Lower leg skin (tissue), 3 donors: ENCODE measurements around the gene WASF1.

Experiments
- POLR2A ChIP-seq, 2 donors: fragments of 450-650 bp; IDR thresholded peaks; one replicate each; pipeline ENCODE4 v1.6.1; 2016 to 2017; ENCODE audit warnings: antibody characterized with exemption in 2 of 2, mild to moderate bottlenecking in 1 of 2, moderate library complexity in 1 of 2
- TF ChIP-seq, protein P1 (sequence below), 3 donors: fragments of 450-650 bp; IDR thresholded peaks; one replicate each; pipeline ENCODE4 v1.5.1; 2016; ENCODE audit warnings: antibody characterized with exemption in 3 of 3, mild to moderate bottlenecking in 3 of 3, moderate library complexity in 2 of 3

DNA sequence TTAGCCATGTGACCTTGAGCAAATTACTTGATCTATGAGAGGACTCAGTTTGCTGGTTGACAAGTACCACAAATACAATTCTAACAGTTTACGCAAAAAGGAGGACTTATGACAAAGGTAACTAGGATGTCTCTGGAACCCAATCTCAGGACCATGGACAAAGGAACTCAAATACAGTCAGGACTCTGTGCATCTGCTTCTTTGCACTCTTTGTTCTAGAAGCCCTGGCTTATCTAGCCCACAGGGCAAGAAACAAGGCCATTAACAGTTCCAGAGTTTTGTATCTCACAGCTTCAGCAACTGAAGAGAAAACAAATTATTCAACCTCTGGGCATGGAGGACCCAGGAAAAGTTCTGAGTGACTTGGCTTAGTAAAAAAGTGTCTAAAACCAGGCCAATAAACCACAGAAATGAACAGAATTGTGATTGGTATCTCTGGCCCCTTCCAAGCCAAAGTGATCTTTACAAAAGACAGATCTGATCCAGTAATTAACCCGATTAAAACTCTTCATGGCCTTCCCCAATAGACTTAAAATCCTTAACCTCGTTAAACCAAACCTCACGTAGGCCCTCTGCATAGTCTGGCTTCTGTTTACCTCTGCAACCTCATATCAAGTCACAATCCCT, 5.9 kb downstream of the WASF1 start:
- TF ChIP-seq, protein P1, sequence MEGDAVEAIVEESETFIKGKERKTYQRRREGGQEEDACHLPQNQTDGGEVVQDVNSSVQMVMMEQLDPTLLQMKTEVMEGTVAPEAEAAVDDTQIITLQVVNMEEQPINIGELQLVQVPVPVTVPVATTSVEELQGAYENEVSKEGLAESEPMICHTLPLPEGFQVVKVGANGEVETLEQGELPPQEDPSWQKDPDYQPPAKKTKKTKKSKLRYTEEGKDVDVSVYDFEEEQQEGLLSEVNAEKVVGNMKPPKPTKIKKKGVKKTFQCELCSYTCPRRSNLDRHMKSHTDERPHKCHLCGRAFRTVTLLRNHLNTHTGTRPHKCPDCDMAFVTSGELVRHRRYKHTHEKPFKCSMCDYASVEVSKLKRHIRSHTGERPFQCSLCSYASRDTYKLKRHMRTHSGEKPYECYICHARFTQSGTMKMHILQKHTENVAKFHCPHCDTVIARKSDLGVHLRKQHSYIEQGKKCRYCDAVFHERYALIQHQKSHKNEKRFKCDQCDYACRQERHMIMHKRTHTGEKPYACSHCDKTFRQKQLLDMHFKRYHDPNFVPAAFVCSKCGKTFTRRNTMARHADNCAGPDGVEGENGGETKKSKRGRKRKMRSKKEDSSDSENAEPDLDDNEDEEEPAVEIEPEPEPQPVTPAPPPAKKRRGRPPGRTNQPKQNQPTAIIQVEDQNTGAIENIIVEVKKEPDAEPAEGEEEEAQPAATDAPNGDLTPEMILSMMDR (IDR thresholded peaks at IDR 0.05) = no peak
- no peak for TF ChIP-seq POLR2A (IDR thresholded peaks at IDR 0.05)
